H54 (cell line): ENCODE data around the gene EEF1AKMT1.

Source experiments
- DNase-seq: peaks from one replicate; pipeline ENCODE4 v3.0.0; 2011; ENCODE audit warnings: low spot score, mixed read lengths; ENCODE audit not compliant: insufficient read length
- FAIRE-seq: peaks from 3 replicates; lab custom pipeline; 2011; peaks lifted over from hg19 to GRCh38; lab: Jason Lieb, UNC
- POLR2A ChIP-seq: IDR thresholded peaks from 2 replicates; pipeline ENCODE4 v1.6.1; 2011; ENCODE audit warnings: low read depth, mild to moderate bottlenecking, low read length

EEF1AKMT1 gene

DNA sequence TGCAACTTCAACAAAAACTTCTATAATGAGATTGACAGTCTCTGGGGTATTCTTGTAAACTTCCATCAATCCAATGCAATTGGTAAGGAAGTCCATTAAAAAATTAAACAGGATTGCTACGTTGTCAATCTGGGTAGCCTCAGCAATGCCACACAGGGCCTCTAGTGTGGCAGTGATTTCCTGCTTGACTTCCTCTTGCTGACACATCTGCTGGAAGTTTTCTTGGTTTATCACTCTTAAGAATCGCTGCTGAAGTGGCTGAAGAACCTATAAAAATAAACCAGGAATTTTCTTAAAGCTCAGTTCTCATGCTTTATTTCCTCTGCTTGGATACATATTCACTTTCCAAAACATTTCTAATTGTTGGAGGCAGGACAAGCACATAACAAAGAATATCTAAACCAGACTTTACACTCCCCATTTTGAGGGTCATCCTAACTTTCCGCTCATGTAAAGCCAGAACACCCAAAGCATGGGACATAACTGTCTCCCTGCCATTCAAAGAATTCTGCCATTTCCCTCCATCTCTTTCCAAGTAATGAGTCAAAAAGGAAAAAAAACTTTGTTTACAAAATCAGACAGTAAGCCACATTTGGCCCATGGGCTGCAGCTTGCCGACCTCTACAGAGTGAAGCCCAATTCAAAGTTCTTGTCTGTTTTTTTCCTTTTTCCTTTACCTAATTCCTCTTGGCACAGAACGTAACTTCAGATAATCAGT lies 23.2 kb upstream of the EEF1AKMT1 start:
- no peak for TF ChIP-seq POLR2A
- FAIRE-seq (no peak), DNase-seq (no peak)

DNA sequence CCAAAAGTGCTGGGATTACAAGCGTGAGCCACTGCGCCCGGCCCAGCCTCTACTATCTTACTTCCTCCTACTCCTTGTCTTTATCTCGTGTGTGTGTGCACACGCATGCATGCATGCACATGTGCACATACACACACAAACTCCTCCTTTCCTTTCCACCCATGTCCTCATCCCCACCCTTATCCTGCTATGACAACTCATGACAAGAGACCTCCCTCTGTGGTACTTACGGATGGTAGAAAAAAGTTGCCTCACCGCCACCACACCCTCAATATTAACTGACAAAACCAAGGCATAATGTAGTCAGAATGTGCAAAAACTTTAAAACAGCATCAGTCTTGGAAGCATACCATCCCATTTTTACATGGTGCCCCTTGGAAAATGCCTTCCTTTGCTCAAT lies 15.9 kb upstream of the EEF1AKMT1 start:
- no peak for TF ChIP-seq POLR2A
- FAIRE-seq (no peak), DNase-seq (no peak)

DNA sequence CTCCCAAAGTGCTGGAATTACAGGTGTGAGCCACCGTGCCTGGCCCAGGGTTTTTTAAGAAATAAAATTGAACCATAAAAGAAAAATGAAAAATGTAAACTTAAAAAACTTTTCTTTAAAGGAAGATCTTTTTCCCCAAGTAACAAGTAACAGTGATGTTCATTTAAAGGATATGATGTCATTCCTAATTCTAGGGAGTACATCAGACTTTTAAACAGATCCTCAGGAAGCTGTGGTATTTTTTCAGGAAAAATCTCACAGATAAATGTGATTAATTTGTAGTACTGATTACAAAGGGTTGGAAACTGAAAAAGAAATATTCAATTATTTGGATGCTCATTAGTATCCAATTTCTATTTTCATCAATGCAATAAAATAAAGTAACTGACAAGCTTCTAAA lies 14.6 kb upstream of the EEF1AKMT1 start:
- FAIRE-seq (no peak), DNase-seq (no peak)
- TF ChIP-seq POLR2A = no peak

DNA sequence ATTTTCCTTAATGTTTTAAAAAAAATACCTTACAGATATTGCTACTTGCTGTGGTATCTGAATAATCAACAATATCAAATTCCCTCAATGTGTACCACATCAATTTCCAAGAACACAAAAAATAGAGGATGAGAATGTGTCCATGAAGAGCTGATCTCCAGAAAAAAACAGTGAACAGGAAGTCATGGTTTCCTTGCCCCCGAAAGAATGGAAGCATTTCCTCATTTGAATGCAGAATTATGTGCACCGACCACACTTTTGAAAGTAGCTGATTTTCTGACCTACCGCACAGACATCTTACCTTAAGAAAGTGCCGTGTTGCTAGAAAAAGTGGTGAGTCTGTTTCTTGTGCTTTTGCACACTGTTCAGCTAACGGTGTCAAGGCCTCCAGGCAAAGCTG lies 13.4 kb upstream of the EEF1AKMT1 start:
- FAIRE-seq (no peak), DNase-seq (no peak)
- no peak for TF ChIP-seq POLR2A

DNA sequence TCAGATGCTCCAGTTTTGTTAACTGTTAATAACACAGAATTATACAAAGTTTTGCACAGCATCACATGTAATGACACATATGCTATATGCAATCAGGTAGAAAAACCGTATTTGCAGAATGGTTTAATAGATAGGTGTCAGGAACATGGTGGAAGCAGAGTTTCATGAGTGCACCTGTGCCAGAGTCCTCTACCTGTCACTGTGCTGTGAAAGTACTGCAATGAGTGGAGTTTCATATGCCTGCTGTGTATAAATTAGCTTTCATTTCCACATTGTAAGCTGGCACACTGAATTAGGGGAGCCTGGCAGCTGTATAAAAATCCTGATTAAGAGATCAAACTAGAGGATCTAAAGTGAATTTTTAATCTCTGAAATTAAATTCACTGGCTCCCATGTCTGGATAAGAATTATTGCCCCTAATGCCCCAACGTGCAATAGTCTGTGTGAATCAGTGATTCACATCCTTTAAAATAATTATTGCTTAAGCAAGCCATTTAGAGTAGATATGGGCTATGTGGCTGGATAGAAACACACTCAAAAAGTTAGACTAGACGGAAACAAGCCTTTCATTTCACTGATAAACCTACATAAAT lies 8.5 kb upstream of the EEF1AKMT1 start:
- DNase-seq (no peak), FAIRE-seq (no peak)
- no peak for TF ChIP-seq POLR2A

DNA sequence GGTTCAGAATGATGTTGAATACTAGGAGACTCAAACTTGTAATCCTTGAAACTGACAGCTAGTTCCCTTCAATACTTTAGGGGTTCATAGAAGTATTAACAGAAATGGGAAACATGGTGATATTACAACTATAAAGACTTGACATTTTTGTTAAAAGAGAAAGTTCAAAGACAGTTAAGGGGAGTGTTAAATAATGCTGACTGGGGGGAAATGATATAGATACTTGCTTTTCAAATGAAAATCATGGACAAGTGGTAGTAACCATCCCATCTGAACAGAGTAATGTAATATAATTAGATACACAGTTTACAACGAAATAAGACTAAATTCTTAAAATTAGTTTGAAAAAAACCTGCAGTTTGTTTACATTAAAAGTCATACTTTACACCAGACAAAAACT lies 6.6 kb upstream of the EEF1AKMT1 start:
- FAIRE-seq (no peak), DNase-seq (no peak)
- no peak for TF ChIP-seq POLR2A

DNA sequence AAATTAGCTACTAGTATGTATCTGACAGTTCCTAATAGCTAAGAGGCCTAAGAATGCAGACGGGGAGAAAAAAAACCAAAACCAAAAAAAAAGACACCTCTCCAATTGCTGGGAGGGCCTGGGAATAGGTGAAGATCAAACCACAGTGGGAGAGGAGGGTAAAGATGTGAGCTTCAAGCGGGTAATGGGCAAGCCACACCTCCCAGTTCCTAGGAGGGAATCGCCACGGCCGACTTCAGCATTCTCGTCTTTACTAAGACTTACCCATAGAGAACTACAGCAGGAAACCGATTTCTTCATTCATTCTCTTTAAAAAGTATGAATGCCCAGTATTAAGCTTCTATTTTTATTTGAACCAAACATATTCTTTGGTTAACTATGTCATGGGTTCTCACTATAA lies 5.6 kb upstream of the EEF1AKMT1 start:
- DNase-seq = no peak
- FAIRE-seq = no peak
- TF ChIP-seq POLR2A = no peak

DNA sequence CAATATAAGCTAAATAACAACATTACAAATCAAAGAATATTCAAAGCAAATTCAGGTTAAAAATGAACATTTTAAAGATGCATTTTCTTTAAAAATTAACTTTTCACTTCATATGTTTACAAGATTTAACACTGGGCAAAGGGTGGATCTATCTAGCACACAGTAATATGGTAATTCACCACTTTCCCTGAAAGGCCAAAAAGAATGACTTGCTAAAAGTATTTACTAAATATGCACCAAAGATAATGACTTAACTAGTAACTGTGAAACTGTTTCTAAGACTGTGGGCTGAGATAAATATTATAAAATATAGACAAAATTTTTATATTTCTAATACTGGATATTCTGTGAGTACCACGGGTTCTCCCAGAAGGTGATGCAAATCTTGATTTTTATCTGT lies 4.5 kb upstream of the EEF1AKMT1 start:
- FAIRE-seq = no peak

DNA sequence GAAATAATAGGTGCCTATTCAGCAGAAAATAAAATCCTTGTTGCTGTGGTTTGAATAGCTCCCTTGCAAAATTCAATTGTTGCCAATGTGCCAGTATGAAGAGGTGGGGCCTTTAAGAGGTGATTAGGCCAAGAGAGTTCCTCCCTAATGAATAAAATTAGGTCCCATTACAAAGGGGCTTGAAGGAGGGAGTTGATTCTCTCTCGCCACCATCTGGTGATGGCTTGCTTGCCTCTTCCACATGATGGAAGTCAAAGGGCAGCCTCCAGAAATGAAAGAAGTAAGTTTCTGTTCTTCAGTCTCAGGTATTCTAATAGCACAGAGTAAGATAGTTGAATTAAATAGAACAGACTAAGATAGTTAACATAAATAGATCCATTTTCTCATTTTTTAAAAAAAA lies 3.0 kb upstream of the EEF1AKMT1 start:
- no peak for FAIRE-seq
- no peak for DNase-seq
- TF ChIP-seq POLR2A = no peak

More for the DNA sequence above, 4.5 kb upstream of the EEF1AKMT1 start:
- DNase-seq = no peak
- TF ChIP-seq POLR2A = no peak

DNA sequence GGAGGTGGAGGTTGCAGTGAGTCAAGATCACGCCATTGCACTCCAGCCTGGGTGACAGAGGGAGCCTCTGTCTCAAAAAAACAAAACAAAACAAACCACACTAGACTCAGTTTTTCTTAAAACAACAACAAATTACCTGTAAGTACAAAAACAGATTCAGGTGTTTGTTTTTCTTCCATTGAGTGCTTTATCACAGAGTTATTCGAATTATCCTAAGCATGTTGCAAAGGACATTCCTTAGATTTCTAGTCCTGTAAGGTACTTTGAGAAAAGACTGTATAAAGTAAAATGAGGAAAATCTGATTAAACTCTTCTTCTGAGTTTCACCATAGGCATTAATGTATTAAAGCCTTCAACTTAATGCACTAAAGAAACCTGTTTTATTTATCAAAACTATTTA lies 2.2 kb upstream of the EEF1AKMT1 start:
- no peak for FAIRE-seq
- DNase-seq = no peak
- no peak for TF ChIP-seq POLR2A

DNA sequence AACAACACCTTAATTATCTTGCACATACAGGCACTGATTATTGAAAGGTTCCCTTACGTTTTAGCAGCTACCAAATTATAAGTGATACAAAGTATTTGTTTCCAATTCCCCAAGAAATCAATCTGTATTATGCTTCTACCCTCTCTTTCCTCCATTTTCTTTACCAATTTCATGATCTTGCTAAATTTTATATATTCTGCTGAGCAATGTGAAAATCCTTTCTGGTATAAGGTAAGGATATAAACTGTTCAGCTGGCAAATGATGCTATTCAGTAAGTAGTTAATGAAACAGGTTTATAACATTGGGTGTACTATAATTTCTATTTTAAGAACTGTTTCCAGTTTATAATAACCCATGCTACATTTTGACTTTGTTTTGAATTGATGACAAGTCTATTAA lies 985 bp upstream of the EEF1AKMT1 start:
- FAIRE-seq = no peak
- DNase-seq = no peak
- no peak for TF ChIP-seq POLR2A

DNA sequence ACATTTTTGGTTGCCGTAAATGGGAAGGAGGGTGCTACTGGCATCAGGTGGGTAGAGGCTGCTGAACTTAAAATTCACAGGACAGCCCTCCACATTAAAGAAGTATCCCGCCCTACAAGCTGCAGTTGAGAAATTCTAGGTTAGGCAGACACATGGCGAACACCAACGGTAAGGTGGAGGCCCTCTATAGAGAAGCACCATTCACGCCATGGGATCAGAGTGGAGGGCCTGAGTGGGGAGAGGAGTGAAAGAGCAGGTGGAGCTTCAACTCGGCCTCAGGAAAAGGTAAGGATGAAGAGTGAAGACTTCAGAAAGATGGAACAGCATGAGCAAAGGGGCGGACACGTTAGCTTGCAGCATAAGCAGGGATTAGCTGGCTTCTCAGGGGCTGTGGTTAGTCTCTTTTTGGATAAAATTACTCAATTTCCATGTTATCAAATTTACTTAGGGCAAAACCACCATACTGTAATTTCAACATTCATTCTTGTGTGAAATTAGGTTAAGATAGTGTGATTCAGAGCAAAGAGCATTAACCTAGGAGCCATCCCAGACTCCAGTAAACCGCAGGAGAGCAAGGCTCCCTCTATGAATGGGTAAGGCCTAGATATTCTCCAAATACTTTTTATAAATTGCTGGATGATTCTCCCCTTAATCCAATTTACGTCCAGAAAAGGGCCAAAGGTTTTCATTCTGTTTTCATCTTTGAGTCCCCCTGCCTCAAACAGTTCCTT lies 1.2 kb downstream of the EEF1AKMT1 start:
- no peak for FAIRE-seq
- DNase-seq = no peak
- TF ChIP-seq POLR2A = no peak

DNA sequence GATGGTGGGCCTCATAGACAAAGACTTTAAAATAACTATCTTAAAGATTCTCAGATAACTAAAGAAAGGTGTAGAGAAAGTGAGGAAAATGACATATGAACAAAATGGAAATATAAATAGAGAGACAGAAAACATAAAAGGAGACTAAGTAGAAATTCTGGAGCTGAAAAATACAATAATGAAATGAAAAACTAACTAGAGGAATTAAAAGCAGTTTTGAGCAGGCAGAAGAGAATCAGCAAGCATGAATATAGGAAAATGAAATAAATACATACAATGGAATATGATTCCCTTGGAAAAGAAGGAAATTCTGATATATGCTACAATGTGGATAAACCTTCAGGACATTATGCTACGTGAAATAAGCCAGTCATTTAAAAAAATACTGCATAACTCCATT lies 3.9 kb downstream of the EEF1AKMT1 start:
- no peak for DNase-seq
- FAIRE-seq = no peak
- TF ChIP-seq POLR2A = no peak

DNA sequence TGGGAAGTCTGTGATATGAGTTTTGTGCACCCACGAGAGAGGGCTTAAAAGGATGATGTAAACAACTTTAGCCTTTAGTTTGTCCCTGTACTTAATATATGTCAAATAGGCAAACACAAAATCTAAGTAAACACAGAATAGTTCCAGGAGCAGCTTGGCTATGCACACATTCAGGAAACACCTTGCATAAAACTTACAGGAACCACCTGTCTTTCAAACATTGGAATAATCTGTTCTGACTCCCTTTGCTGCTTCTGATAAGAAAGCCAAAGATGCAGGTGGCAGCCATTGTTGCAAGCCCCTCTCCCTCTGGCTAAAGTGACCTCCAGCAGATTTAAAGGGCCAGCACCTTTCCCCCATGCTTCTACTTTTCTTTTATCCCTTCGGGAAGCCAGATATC lies 4.7 kb downstream of the EEF1AKMT1 start:
- no peak for FAIRE-seq
- no peak for TF ChIP-seq POLR2A
- DNase-seq = no peak

DNA sequence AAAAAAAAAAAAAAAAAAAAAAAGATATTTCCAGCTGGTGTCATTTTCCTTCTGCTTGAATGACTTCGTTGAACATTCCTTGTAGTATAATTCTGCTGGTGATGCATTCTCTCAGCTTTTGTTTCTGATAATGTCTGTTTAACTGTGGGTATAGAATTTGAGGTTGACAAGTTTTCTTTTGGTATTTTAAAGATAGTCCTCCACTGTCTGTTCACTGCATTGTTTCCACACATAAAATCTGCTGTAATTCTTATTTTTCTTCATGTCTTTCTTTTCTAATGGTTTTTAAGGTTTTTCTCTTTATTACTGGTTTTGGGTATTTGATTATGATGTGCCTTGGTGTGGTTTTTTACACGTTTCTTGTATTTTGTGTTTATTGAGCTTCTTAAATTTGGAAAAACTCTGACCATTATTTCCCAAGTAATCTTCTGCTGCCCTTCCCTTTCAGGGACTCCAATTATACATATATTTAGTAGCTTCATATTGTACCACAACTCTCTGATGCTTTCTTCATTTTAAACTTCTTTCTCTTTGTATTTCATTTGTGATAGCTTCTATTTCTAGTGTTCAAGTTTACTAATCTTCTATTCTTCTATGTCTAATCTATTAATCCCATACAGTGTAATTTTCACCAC lies 6.3 kb downstream of the EEF1AKMT1 start:
- no peak for FAIRE-seq
- no peak for DNase-seq
- TF ChIP-seq POLR2A = no peak
